Mononuclear cell (primary cell): Measurements from ENCODE around the gene PRH1. TPM values are rescaled to one million over a fixed set of nuclear protein-coding genes. Genes with fewer than 3 reads are reported as not detected.

ENCODE experiments used
- H3K27me3 ChIP-seq: 2 replicates; pipeline ENCODE4 v1.6.0; 2011; ENCODE audit warnings: low read length, control low read depth; ENCODE audit not compliant: insufficient read depth
- H3K4me1 ChIP-seq: 2 replicates; pipeline ENCODE4 v1.5.1; 2011; ENCODE audit warnings: mild to moderate bottlenecking, low read length, control low read depth; ENCODE audit not compliant: insufficient read depth
- H3K4me3 ChIP-seq: 2 replicates; pipeline ENCODE4 v1.5.1; 2011; ENCODE audit warnings: mild to moderate bottlenecking, low read length, moderate library complexity
- H3K9me3 ChIP-seq: 2 replicates; pipeline ENCODE4 v1.5.1; 2011; ENCODE audit warnings: low read depth, mild to moderate bottlenecking, control low read depth, low read length
- total RNA-seq: library from RNA; depleted of rRNA; stranded (reverse); fragments of >200 nt; gene quantifications from one replicate; pipeline ENCODE4 v1.2.3, GENCODE V29; 2012

Gene PRH1
- total RNA-seq, 1 donor: 24.2 TPM

GRCh38 chr12:10863512-10864218, 20.4 kb downstream of the PRH1 start:
- peaks cover 36% of the 10 kb centered on the region for H3K9me3 ChIP-seq
- no peaks in the 10 kb centered on the region for H3K4me1 ChIP-seq
- H3K27me3 ChIP-seq: no peaks in the 10 kb centered on the region
- H3K4me3 ChIP-seq: no peak overlapping the region

GRCh38 chr12:10861366-10861765, 22.7 kb downstream of the PRH1 start:
- Histone ChIP-seq H3K4me3 (no peak overlapping the region), H3K9me3 (peaks cover 57% of the 10 kb centered on the region), H3K4me1 (no peaks in the 10 kb centered on the region), H3K27me3 (no peaks in the 10 kb centered on the region)

- Histone ChIP-seq H3K27me3 (no peaks in the 10 kb centered on the region), H3K9me3 (peaks cover 30% of the 10 kb centered on the region), H3K4me1 (no peaks in the 10 kb centered on the region), H3K4me3 (no peak overlapping the region)
Observed at GRCh38 chr12:10855807-10856206, 28.2 kb downstream of the PRH1 start.

GRCh38 chr12:10853776-10854175, 30.3 kb downstream of the PRH1 start:
- no peak overlapping the region for H3K4me3 ChIP-seq
- H3K9me3 ChIP-seq: peaks cover 21% of the 10 kb centered on the region
- no peaks in the 10 kb centered on the region for H3K27me3 ChIP-seq
- H3K4me1 ChIP-seq: no peaks in the 10 kb centered on the region

GRCh38 chr12:10851243-10851858, 32.7 kb downstream of the PRH1 start:
- Histone ChIP-seq H3K27me3 (no peaks in the 10 kb centered on the region), H3K4me3 (no peak overlapping the region), H3K4me1 (no peaks in the 10 kb centered on the region), H3K9me3 (no peaks in the 10 kb centered on the region)

GRCh38 chr12:10849425-10849878, 34.6 kb downstream of the PRH1 start, which contains the start of gene PRR4:
Gene PRR4 (minus strand): TSS chr12:10849475. CDS start chr12:10849437, 38 bp downstream.
- Histone ChIP-seq H3K4me1 (no peaks in the 10 kb centered on the region), H3K27me3 (no peaks in the 10 kb centered on the region), H3K9me3 (no peaks in the 10 kb centered on the region), H3K4me3 (no peak within 1 kb of the TSS)

GRCh38 chr12:10847744-10848143, 36.3 kb downstream of the PRH1 start:
- Histone ChIP-seq H3K4me3 (no peak overlapping the region), H3K9me3 (no peaks in the 10 kb centered on the region), H3K27me3 (no peaks in the 10 kb centered on the region), H3K4me1 (no peaks in the 10 kb centered on the region)

- Histone ChIP-seq H3K4me3 (no peak overlapping the region), H3K27me3 (no peaks in the 10 kb centered on the region), H3K9me3 (no peaks in the 10 kb centered on the region), H3K4me1 (no peaks in the 10 kb centered on the region)
Observed at GRCh38 chr12:10842862-10843261, 41.2 kb downstream of the PRH1 start.

- no peaks in the 10 kb centered on the region for H3K9me3 ChIP-seq
- no peaks in the 10 kb centered on the region for H3K27me3 ChIP-seq
- no peaks in the 10 kb centered on the region for H3K4me1 ChIP-seq
- no peak overlapping the region for H3K4me3 ChIP-seq
Observed at GRCh38 chr12:10838461-10838860, 45.6 kb downstream of the PRH1 start.

Other genes with a start within 250 kb of the PRH1 start
- gene STYK1, start 210.2 kb downstream of the PRH1 start, total RNA-seq: 0.10 TPM
- 141 TPM for gene YBX3, start 160.9 kb downstream of the PRH1 start, total RNA-seq
- gene TAS2R7, start 81.6 kb downstream of the PRH1 start, total RNA-seq: not detected
- 0.21 TPM for gene TAS2R8, start 77.0 kb downstream of the PRH1 start, total RNA-seq
- not detected for gene TAS2R9, start 74.1 kb downstream of the PRH1 start, total RNA-seq
- gene TAS2R10, start 57.9 kb downstream of the PRH1 start, total RNA-seq: 0.31 TPM
- 0.52 TPM for gene PRR4, start 34.8 kb downstream of the PRH1 start, total RNA-seq
- 0.94 TPM for gene TAS2R13, start 25.3 kb upstream of the PRH1 start, total RNA-seq
- not detected for gene PRH2, start 45.0 kb upstream of the PRH1 start, total RNA-seq
- 1.2 TPM for gene TAS2R14, start 55.0 kb upstream of the PRH1 start, total RNA-seq
- gene TAS2R50, start 102.7 kb upstream of the PRH1 start, total RNA-seq: 0.31 TPM
- 2.6 TPM for gene TAS2R20, start 114.0 kb upstream of the PRH1 start, total RNA-seq
- 1.8 TPM for gene TAS2R19, start 138.4 kb upstream of the PRH1 start, total RNA-seq
- gene TAS2R31, start 147.2 kb upstream of the PRH1 start, total RNA-seq: 3.9 TPM
- 6.5 TPM for gene TAS2R46, start 178.0 kb upstream of the PRH1 start, total RNA-seq
- not detected for gene TAS2R43, start 208.1 kb upstream of the PRH1 start, total RNA-seq